ENCODE measurements around the gene RCN2.

RCN2 gene

GRCh38 chr15:76974456-76975036 lies 43.0 kb downstream of the RCN2 start:
- no peak for DNase-seq

GRCh38 chr15:76976141-76976540 lies 44.6 kb downstream of the RCN2 start:
- no peak for DNase-seq

- DNase-seq, result no peak
Measured at GRCh38 chr15:76976572-76977270, 45.2 kb downstream of the RCN2 start.

- DNase-seq, result no peak
Measured at GRCh38 chr15:76978522-76979330, 47.2 kb downstream of the RCN2 start.

GRCh38 chr15:76979331-76979925 lies 47.9 kb downstream of the RCN2 start:
- DNase-seq, result no peak

- DNase-seq, result no peak
Measured at GRCh38 chr15:76979996-76980520, 48.5 kb downstream of the RCN2 start.

- DNase-seq, result no peak
Measured at GRCh38 chr15:76982356-76982755, 50.8 kb downstream of the RCN2 start.

GRCh38 chr15:76982756-76983155 lies 51.2 kb downstream of the RCN2 start:
- no peak for DNase-seq

- peak; percentile 35 for DNase-seq
Measured at GRCh38 chr15:76983590-76984375, 52.2 kb downstream of the RCN2 start.

- no peak for DNase-seq
Measured at GRCh38 chr15:76986743-76987142, 55.2 kb downstream of the RCN2 start.

GRCh38 chr15:76987276-76987675 lies 55.7 kb downstream of the RCN2 start:
- no peak for DNase-seq

- peak; percentile 21 for DNase-seq
Measured at GRCh38 chr15:76987896-76988860, 56.6 kb downstream of the RCN2 start.

GRCh38 chr15:76988867-76989780 lies 57.6 kb downstream of the RCN2 start:
- no peak for DNase-seq

- DNase-seq, result no peak
Measured at GRCh38 chr15:76991048-76991447, 59.5 kb downstream of the RCN2 start.

- no peak for DNase-seq
Measured at GRCh38 chr15:76991741-76992645, 60.4 kb downstream of the RCN2 start.

GRCh38 chr15:76993114-76993725 lies 61.7 kb downstream of the RCN2 start:
- no peak for DNase-seq

- no peak for DNase-seq
Measured at GRCh38 chr15:76994001-76994400, 62.5 kb downstream of the RCN2 start.

- DNase-seq, result no peak
Measured at GRCh38 chr15:76994496-76994895, 62.9 kb downstream of the RCN2 start.

Data from hematopoietic multipotent progenitor cell treated with erythropoietin and hydrocortisone succinate and interleukin-3 and kit ligand, for 6 days (in vitro differentiated cells).